CD8-positive, alpha-beta memory T cell (primary cell): Measurements from ENCODE around the gene EHMT2. TPM values are rescaled to one million over a fixed set of nuclear protein-coding genes. Genes with fewer than 3 reads are reported as not detected.
"Not testable (repeated sequence)": the region's sequence is repeated elsewhere in the genome, so short reads cannot be mapped to it uniquely, and the experiment has no call there.

Experiments used
- CTCF ChIA-PET: fragments of 350-600 bp; sonication (Branson Sonifier 250); formaldehyde crosslinking; loops from one replicate; lab custom pipeline; 2021; ENCODE audit warnings: antibody characterized with exemption; lab: Charles Lee
- POLR2A ChIA-PET: fragments of 350-600 bp; sonication (Branson Sonifier 250); formaldehyde crosslinking; loops from one replicate; lab custom pipeline; 2021; ENCODE audit warnings: antibody characterized with exemption; lab: Charles Lee
- DNase-seq, 5 donors: peaks; one replicate each; pipeline versions ENCODE4 v3.0.0 to v3.0.0-alpha.2; 2020 to 2022; ENCODE audit warnings: mixed read lengths in 1 of 5
- H3K27ac ChIP-seq: one replicate; pipeline ENCODE4 v1.7.0; 2013; ENCODE audit warnings: low read depth, mild to moderate bottlenecking, low read length, moderate library complexity
- H3K27me3 ChIP-seq: 2 replicates; pipeline ENCODE4 v1.7.0; 2013; ENCODE audit warnings: low read length, mild to moderate bottlenecking; ENCODE audit not compliant: insufficient read depth, poor library complexity, severe bottlenecking
- H3K36me3 ChIP-seq: 2 replicates; pipeline ENCODE4 v1.7.0; 2013; ENCODE audit warnings: mild to moderate bottlenecking, low read length, moderate library complexity; ENCODE audit not compliant: insufficient read depth
- H3K4me1 ChIP-seq: 2 replicates; pipeline ENCODE4 v1.7.0; 2013; ENCODE audit warnings: mild to moderate bottlenecking, low read length, moderate library complexity; ENCODE audit not compliant: insufficient read depth
- H3K4me3 ChIP-seq: 2 replicates; pipeline ENCODE4 v1.7.0; 2013; ENCODE audit warnings: mild to moderate bottlenecking, low read length
- H3K9me3 ChIP-seq: 2 replicates; pipeline ENCODE4 v1.7.0; 2013; ENCODE audit warnings: mild to moderate bottlenecking, low read length
- H3K27ac Mint-ChIP-seq, 8 donors: one replicate each; pipeline ENCODE4 v1.8.0; 2020 to 2021; ENCODE audit warnings: mixed read lengths in 8 of 8, mild to moderate bottlenecking in 6 of 8, inconsistent platforms in 3 of 8, moderate library complexity in 3 of 8
- H3K27me3 Mint-ChIP-seq, 2 donors: one replicate each; pipeline ENCODE4 v1.8.0; 2020 to 2021; ENCODE audit warnings: mixed read lengths in 2 of 2, mild to moderate bottlenecking in 1 of 2, moderate library complexity in 1 of 2
- H3K36me3 Mint-ChIP-seq, 3 donors: one replicate each; pipeline ENCODE4 v1.8.0; 2020 to 2021; ENCODE audit warnings: mixed read lengths in 3 of 3, inconsistent platforms in 1 of 3, mild to moderate bottlenecking in 1 of 3
- H3K4me1 Mint-ChIP-seq, 3 donors: one replicate each; pipeline ENCODE4 v1.8.0; 2020 to 2021; ENCODE audit warnings: mixed read lengths in 3 of 3, inconsistent platforms in 1 of 3, mild to moderate bottlenecking in 1 of 3
- H3K4me3 Mint-ChIP-seq, 7 donors: one replicate each; pipeline ENCODE4 v1.8.0; 2020 to 2021; ENCODE audit warnings: mixed read lengths in 7 of 7, mild to moderate bottlenecking in 6 of 7, moderate library complexity in 4 of 7, inconsistent platforms in 2 of 7
- H3K9me3 Mint-ChIP-seq, 5 donors: one replicate each; pipeline ENCODE4 v1.8.0; 2020 to 2022; ENCODE audit warnings: mixed read lengths in 5 of 5, mild to moderate bottlenecking in 3 of 5, moderate library complexity in 2 of 5, inconsistent platforms in 1 of 5
- polyA plus RNA-seq: library from polyadenylated mRNA; unstranded; fragments of 300-500 nt; fragmentation: Illumina TruSeq; gene quantifications from one replicate; pipeline ENCODE4 v1.2.3, GENCODE V29; 2021
- total RNA-seq, 2 experiments: library from RNA; stranded (reverse); gene quantifications; one replicate each; pipeline ENCODE4 v1.2.3, GENCODE V29; 2021

EHMT2 gene
- total and polyA plus RNA-seq, 3 experiments from 2014 or later = 51.6 to 72.4 (median 71.6) TPM

DNA sequence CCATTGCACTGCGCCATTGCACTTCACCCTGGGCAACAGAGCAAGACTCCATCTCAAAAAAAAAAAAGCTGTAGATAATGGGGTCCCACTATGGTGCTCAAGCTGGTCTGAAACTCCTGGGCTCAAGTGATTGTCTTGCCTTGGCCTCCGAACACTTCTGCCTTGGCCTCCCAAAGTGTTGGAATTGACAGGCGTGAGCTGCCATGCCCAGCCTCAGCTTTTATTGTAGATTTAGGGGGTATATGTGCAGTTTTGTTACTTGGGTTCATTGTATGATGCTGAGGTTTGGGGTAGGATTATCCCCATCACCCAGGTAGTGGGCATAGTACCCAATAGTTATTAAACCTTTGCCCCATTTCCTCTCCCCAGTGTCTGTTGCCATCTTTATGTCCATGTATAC lies 58.5 kb downstream of the EHMT2 start:
- no peak overlapping the region for H3K4me3 ChIP-seq
- peaks cover 33% of the 10 kb centered on the region for H3K36me3 ChIP-seq
- DNase-seq = no peak
- peaks cover 38 to 49% (median 43%) of the 10 kb centered on the region in 3 donors for H3K4me1 Mint-ChIP-seq
- H3K27me3 ChIP-seq = no peaks in the 10 kb centered on the region
- peak overlapping the region in 7 of 8 donors; percentile 17 to 91 (median 76) for H3K27ac Mint-ChIP-seq
- ChIA-PET POLR2A (no interaction called here), CTCF (interaction anchor here (1.2 to 2.8 kb wide), 4 partner anchors 24 to 150 kb away, joined by 3 to 9 read pairs (median 6); partner anchors contain the start of genes EHMT2 and NEU1)
- no peaks in the 10 kb centered on the region for H3K27me3 Mint-ChIP-seq
- no peaks in the 10 kb centered on the region for H3K9me3 Mint-ChIP-seq
- H3K27ac ChIP-seq = no peak overlapping the region
- no peaks in the 10 kb centered on the region for H3K9me3 ChIP-seq
- peaks cover 10 to 75% (median 14%) of the 10 kb centered on the region in 3 donors for H3K36me3 Mint-ChIP-seq
- peaks cover 36% of the 10 kb centered on the region for H3K4me1 ChIP-seq
- peak overlapping the region in 5 of 7 donors; percentile 12 to 54 (median 25) for H3K4me3 Mint-ChIP-seq

GRCh38 chr6:31838114-31838553 lies 59.4 kb downstream of the EHMT2 start:
- ChIA-PET CTCF (interaction anchor here (1.5 to 2.8 kb wide), 4 partner anchors 25 to 239 kb away, joined by 4 to 9 read pairs (median 6); partner anchors contain the start of gene NEU1), POLR2A (interaction anchor here (0.7 to 1.4 kb wide), 3 partner anchors 25 to 108 kb away, joined by 3 to 6 read pairs (median 4); partner anchors contain the start of gene NEU1)
- Histone ChIP-seq H3K36me3 (peaks cover 33% of the 10 kb centered on the region), H3K4me3 (peak overlapping the region; percentile 73), H3K4me1 (peaks cover 43% of the 10 kb centered on the region), H3K27ac (peak overlapping the region; percentile 28)
- H3K4me3 Mint-ChIP-seq = peak overlapping the region in 5 of 7 donors; percentile 90 to 100 (median 98)
- not testable (repeated sequence) for H3K27me3 ChIP-seq, H3K9me3 ChIP-seq, H3K27me3 Mint-ChIP-seq, H3K9me3 Mint-ChIP-seq, DNase-seq
- H3K27ac Mint-ChIP-seq = peak overlapping the region in 6 of 8 donors; percentile 98 to 100 (median 99)
- H3K36me3 Mint-ChIP-seq = peaks cover 10 to 75% (median 14%) of the 10 kb centered on the region in 3 donors
- peaks cover 38 to 49% (median 43%) of the 10 kb centered on the region in 3 donors for H3K4me1 Mint-ChIP-seq

- peak overlapping the region; percentile 89 to 100 (median 95) for H3K4me3 Mint-ChIP-seq
- no peak for DNase-seq
- no peaks in the 10 kb centered on the region for H3K9me3 ChIP-seq
- peaks cover 10 to 72% (median 14%) of the 10 kb centered on the region in 3 donors for H3K36me3 Mint-ChIP-seq
- H3K27me3 ChIP-seq = no peaks in the 10 kb centered on the region
- no peaks in the 10 kb centered on the region for H3K27me3 Mint-ChIP-seq
- peaks cover 38 to 49% (median 43%) of the 10 kb centered on the region in 3 donors for H3K4me1 Mint-ChIP-seq
- peak overlapping the region; percentile 73 for H3K4me3 ChIP-seq
- H3K4me1 ChIP-seq = peaks cover 43% of the 10 kb centered on the region
- H3K27ac Mint-ChIP-seq = peak overlapping the region; percentile 61 to 100 (median 98)
- H3K27ac ChIP-seq = peak overlapping the region; percentile 94
- POLR2A ChIA-PET = interaction anchor here (0.7 to 1.4 kb wide), 3 partner anchors 25 to 107 kb away, joined by 3 to 6 read pairs (median 4); partner anchors contain the start of gene NEU1
- no peaks in the 10 kb centered on the region for H3K9me3 Mint-ChIP-seq
- peaks cover 33% of the 10 kb centered on the region for H3K36me3 ChIP-seq
- CTCF ChIA-PET = interaction anchor here (1.1 to 2.8 kb wide), 6 partner anchors 26 to 239 kb away, joined by 3 to 9 read pairs (median 4); partner anchors contain the start of gene NEU1
These were observed 60.0 kb downstream of the EHMT2 start for GRCh38 chr6:31837369-31838113.

DNA sequence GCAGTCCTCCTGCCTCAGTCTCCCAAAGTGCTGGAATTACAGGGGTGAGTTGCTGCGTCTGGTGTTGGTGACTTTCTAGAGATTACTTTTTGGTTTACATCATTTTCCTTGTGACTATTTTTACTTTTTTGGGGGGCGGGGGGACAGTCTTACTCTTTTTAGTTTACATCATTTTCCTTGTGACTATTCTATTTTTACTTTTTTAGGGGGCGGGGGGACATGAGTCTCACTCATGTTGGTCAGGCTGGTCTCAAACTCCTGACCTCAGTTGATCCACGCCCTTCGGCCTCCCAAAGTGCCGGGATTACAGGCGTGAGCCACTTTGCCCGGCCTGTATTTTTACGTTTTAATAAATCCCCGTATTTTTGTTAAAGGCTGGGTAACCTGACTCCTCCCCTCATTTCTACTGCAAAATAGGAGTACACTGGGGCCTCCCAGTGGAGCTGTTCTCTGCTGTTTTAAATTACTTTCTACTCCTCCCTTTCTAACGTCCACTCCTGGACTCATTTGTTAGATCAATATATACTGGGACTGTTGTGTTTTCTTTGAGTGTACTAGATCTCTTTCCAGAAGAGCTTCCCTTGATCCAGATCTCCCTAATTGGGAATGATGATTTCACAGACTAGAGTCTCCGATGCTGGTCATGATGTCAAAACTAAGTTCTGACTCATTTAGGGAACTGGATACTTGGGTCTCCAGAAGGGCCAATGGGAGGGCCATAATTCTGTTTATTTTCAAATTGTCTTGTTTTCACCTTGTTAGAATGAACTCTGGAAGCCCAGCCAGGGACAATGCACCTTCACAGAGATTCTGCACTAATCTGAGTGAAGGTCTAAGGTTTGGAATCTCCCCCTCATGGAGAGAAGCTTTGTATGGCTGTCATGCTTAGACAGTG lies 60.8 kb downstream of the EHMT2 start:
- ChIA-PET POLR2A (interaction anchor here (0.5 to 2.3 kb wide), 6 partner anchors 26 to 243 kb away, joined by 3 to 12 read pairs (median 4); partner anchors contain the start of genes EHMT2 and NEU1), CTCF (interaction anchor here (1.1 to 1.6 kb wide), 4 partner anchors 29 to 238 kb away, joined by 3 to 4 read pairs (median 4); no protein-coding TSS in a partner anchor)
- Mint-ChIP-seq H3K27me3 (no peaks in the 10 kb centered on the region), H3K4me3 (peak overlapping the region; percentile 89 to 100 (median 95)), H3K4me1 (peaks cover 38 to 49% (median 43%) of the 10 kb centered on the region in 3 donors), H3K27ac (peak overlapping the region; percentile 61 to 100 (median 98)), H3K36me3 (peaks cover 10 to 69% (median 14%) of the 10 kb centered on the region in 3 donors), H3K9me3 (no peaks in the 10 kb centered on the region)
- no peaks in the 10 kb centered on the region for H3K27me3 ChIP-seq
- peaks cover 33% of the 10 kb centered on the region for H3K36me3 ChIP-seq
- H3K27ac ChIP-seq = peak overlapping the region; percentile 94
- no peaks in the 10 kb centered on the region for H3K9me3 ChIP-seq
- peak overlapping the region; percentile 73 for H3K4me3 ChIP-seq
- peak in 1 of 5 donors; percentile 23 for DNase-seq
- H3K4me1 ChIP-seq = peaks cover 43% of the 10 kb centered on the region

DNA sequence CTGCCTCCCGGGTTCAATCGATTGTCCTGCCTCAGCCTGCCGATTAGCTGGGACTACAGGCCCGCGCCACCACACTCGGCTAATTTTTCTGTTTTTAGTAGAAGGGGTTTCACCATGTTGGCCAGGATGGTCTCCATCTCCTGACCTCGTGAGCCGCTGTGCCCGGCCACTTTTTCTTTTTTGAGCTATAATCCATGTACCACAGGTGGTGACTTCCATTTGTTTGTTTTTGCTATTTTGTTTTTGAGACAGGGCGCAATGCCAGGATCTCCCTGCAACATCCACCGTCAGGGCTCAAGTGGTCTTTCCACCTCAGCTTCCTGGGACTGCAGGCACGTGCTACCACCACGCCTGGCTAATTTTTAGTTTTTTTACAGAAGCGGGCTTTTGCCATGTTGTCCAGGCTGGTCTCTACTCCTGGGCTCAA lies 61.4 kb downstream of the EHMT2 start:
- peak overlapping the region; percentile 94 for H3K27ac ChIP-seq
- no peaks in the 10 kb centered on the region for H3K9me3 Mint-ChIP-seq
- peaks cover 40 to 51% (median 45%) of the 10 kb centered on the region in 3 donors for H3K4me1 Mint-ChIP-seq
- H3K36me3 Mint-ChIP-seq = peaks cover 10 to 63% (median 14%) of the 10 kb centered on the region in 3 donors
- DNase-seq = no peak
- no peaks in the 10 kb centered on the region for H3K9me3 ChIP-seq
- peaks cover 33% of the 10 kb centered on the region for H3K36me3 ChIP-seq
- peak overlapping the region; percentile 89 to 100 (median 95) for H3K4me3 Mint-ChIP-seq
- no peaks in the 10 kb centered on the region for H3K27me3 Mint-ChIP-seq
- no peaks in the 10 kb centered on the region for H3K27me3 ChIP-seq
- peak overlapping the region; percentile 73 for H3K4me3 ChIP-seq
- ChIA-PET POLR2A (interaction anchor here (0.5 to 2.3 kb wide), 5 partner anchors 27 to 678 kb away, joined by 3 to 12 read pairs (median 4); partner anchors contain the start of genes EHMT2 and NEU1), CTCF (interaction anchor here (1.0 to 2.6 kb wide), 5 partner anchors 8 to 178 kb away, joined by 3 to 9 read pairs (median 3); partner anchors contain the start of gene NEU1)
- H3K27ac Mint-ChIP-seq = peak overlapping the region; percentile 61 to 100 (median 98)
- H3K4me1 ChIP-seq = peaks cover 50% of the 10 kb centered on the region

GRCh38 chr6:31834367-31835250 lies 62.9 kb downstream of the EHMT2 start:
- ChIA-PET CTCF (interaction anchor here (0.9 to 2.6 kb wide), 4 partner anchors 9 to 39 kb away, joined by 3 to 9 read pairs (median 4); partner anchors contain the start of genes LSM2 and NEU1), POLR2A (interaction anchor here (0.5 to 2.3 kb wide), 9 partner anchors 28 to 1150 kb away, joined by 3 to 12 read pairs (median 4); partner anchors contain the start of genes EHMT2, GPANK1, LSM2 and MPIG6B)
- peak overlapping the region; percentile 73 for H3K4me3 ChIP-seq
- H3K36me3 ChIP-seq = peaks cover 29% of the 10 kb centered on the region
- H3K9me3 ChIP-seq = no peaks in the 10 kb centered on the region
- H3K27me3 ChIP-seq = no peaks in the 10 kb centered on the region
- no peaks in the 10 kb centered on the region for H3K27me3 Mint-ChIP-seq
- H3K4me1 Mint-ChIP-seq = peaks cover 54 to 66% (median 59%) of the 10 kb centered on the region in 3 donors
- DNase-seq = peak; percentile 64 to 86 (median 75)
- peaks cover 54% of the 10 kb centered on the region for H3K4me1 ChIP-seq
- peak overlapping the region; percentile 89 to 100 (median 95) for H3K4me3 Mint-ChIP-seq
- H3K27ac ChIP-seq = peak overlapping the region; percentile 94
- peaks cover 10 to 53% (median 12%) of the 10 kb centered on the region in 3 donors for H3K36me3 Mint-ChIP-seq
- H3K27ac Mint-ChIP-seq = peak overlapping the region; percentile 94 to 100 (median 98)
- no peaks in the 10 kb centered on the region for H3K9me3 Mint-ChIP-seq
